ENCODE data around the gene GNG13.

Gene GNG13

DNA sequence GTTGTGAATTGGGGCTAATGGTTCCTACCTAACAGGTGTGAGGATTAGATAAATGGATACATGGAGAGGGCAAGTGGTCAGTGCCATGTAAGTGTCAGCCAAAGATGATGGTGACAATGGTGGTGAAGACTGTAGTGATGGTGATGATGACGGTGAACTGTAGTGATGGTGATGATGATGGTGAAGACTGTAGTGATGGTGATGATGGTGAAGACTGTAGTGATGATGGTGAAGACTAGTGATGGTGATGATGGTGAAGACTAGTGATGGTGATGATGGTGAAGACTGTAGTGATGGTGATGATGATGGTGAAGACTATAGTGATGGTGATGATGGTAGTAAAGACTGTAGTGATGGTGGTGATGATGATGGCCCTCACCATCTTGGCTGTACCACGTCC, 18.1 kb upstream of the GNG13 start:
- H3K4me3 ChIP-seq (ENCODE audit: low read depth, low read length): no peak overlapping the region
- no peak for DNase-seq (ENCODE audit: low read depth)
- TF ChIP-seq, protein P1, sequence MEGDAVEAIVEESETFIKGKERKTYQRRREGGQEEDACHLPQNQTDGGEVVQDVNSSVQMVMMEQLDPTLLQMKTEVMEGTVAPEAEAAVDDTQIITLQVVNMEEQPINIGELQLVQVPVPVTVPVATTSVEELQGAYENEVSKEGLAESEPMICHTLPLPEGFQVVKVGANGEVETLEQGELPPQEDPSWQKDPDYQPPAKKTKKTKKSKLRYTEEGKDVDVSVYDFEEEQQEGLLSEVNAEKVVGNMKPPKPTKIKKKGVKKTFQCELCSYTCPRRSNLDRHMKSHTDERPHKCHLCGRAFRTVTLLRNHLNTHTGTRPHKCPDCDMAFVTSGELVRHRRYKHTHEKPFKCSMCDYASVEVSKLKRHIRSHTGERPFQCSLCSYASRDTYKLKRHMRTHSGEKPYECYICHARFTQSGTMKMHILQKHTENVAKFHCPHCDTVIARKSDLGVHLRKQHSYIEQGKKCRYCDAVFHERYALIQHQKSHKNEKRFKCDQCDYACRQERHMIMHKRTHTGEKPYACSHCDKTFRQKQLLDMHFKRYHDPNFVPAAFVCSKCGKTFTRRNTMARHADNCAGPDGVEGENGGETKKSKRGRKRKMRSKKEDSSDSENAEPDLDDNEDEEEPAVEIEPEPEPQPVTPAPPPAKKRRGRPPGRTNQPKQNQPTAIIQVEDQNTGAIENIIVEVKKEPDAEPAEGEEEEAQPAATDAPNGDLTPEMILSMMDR (conservative IDR thresholded peaks at IDR 0.05; ENCODE audit: low read depth, low read length): no peak

- no peak for DNase-seq (ENCODE audit: low read depth)
- TF ChIP-seq, protein P1 (conservative IDR thresholded peaks at IDR 0.05; ENCODE audit: low read depth, low read length): no peak
- no peak overlapping the region for H3K4me3 ChIP-seq (ENCODE audit: low read depth, low read length)
Observed at GRCh38 chr16:818132-818531, 17.6 kb upstream of the GNG13 start.

GRCh38 chr16:817001-817906, 16.7 kb upstream of the GNG13 start:
- no peak overlapping the region for H3K4me3 ChIP-seq (ENCODE audit: low read depth, low read length)
- TF ChIP-seq, protein P1 (conservative IDR thresholded peaks at IDR 0.05; ENCODE audit: low read depth, low read length): no peak
- DNase-seq (ENCODE audit: low read depth): no peak

DNA sequence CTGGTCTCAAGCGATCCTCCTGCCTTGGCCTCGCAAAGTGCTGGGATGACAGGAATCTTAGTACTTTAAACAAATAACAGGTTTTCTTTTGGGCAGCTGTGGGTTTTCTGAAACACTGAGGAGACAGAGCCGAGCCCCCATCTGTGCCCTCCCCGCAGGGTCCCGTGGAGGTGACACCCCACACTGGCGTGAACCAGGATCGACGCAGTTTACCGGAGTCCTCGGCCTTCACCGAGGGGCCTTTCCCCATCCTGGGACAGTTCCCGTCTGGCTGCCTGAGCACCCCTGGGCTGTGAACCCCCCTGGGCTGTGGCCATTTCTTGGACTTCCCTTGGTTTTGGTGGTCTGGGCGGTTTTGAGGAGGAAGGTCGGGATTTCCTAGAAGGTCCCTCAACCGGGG, 15.3 kb upstream of the GNG13 start:
- TF ChIP-seq, protein P1 (conservative IDR thresholded peaks at IDR 0.05; ENCODE audit: low read depth, low read length): no peak

DNA sequence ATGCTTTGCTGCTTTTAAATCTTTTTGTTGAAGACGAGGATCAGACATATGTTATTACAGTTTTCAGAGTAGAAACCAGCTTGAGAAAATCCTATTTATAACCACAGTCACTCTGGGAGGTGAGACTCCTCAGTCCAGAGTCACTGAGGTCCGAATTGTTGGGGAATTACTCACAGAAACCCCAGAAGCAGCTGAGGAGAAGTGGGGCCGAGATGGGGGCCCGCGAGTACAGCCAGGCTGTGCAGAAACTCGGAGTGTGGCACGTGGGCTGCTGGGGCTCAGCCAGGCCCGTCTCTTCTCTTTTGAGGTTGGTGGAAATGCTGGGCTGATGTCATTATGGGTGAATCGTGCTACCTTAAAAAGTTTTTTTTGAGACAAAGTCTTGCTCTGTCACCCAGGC, 14.4 kb upstream of the GNG13 start:
- no peak overlapping the region for H3K4me3 ChIP-seq (ENCODE audit: low read depth, low read length)
- TF ChIP-seq, protein P1 (conservative IDR thresholded peaks at IDR 0.05; ENCODE audit: low read depth, low read length): no peak
- DNase-seq (ENCODE audit: low read depth): peak; percentile 72

More for the DNA sequence above, 15.3 kb upstream of the GNG13 start:
- no peak overlapping the region for H3K4me3 ChIP-seq (ENCODE audit: low read depth, low read length)
- no peak for DNase-seq (ENCODE audit: low read depth)

- DNase-seq (ENCODE audit: low read depth): no peak
Observed at GRCh38 chr16:813916-814412, 13.4 kb upstream of the GNG13 start.

More at GRCh38 chr16:813916-814412, 13.4 kb upstream of the GNG13 start:
- H3K4me3 ChIP-seq (ENCODE audit: low read depth, low read length): no peak overlapping the region
- TF ChIP-seq, protein P1 (conservative IDR thresholded peaks at IDR 0.05; ENCODE audit: low read depth, low read length): no peak

Measured in choroid plexus epithelial cell (primary cell).